HT-29 (cell line): ENCODE data around the gene ANO3. TPM values are rescaled to one million over a fixed set of nuclear protein-coding genes. Genes with fewer than 3 reads are reported as not detected.

Experiments
- DNase-seq: peaks from one replicate; pipeline ENCODE4 v3.0.0-alpha.2; 2015; ENCODE audit warnings: low spot score
- total RNA-seq: library from RNA; depleted of rRNA; stranded (reverse); fragments of >200 nt; shearing (Covaris generic); gene quantifications from 2 replicates; pipeline ENCODE4 v1.2.3, GENCODE V29; 2014; rRNA removed

ANO3 gene
- under 0.01 and 0.57 TPM in 2 replicates for total RNA-seq

- no peak for DNase-seq
Measured at GRCh38 chr11:26331911-26332571, at the start of gene ANO3. TSS of gene ANO3 (plus strand) at chr11:26332130. CDS start at chr11:26332276, 146 bp downstream.

GRCh38 chr11:26283852-26284408, 48.0 kb upstream of the ANO3 start:
- DNase-seq: no peak

GRCh38 chr11:26285608-26286007, 46.3 kb upstream of the ANO3 start:
- DNase-seq: no peak

- DNase-seq: peak; percentile 72
Measured at GRCh38 chr11:26286472-26287066, 45.4 kb upstream of the ANO3 start.

- DNase-seq: no peak
Measured at GRCh38 chr11:26287067-26287518, 44.8 kb upstream of the ANO3 start.

- DNase-seq: peak; percentile 86
Measured at GRCh38 chr11:26297189-26297975, 34.5 kb upstream of the ANO3 start.

GRCh38 chr11:26316372-26316771, 15.6 kb upstream of the ANO3 start:
- DNase-seq: peak; percentile 77

- peak; percentile 40 for DNase-seq
Measured at GRCh38 chr11:26319906-26320305, 12.0 kb upstream of the ANO3 start.

GRCh38 chr11:26321516-26321915, 10.4 kb upstream of the ANO3 start:
- peak; percentile 39 for DNase-seq

GRCh38 chr11:26322335-26323067, 9.4 kb upstream of the ANO3 start:
- DNase-seq: peak; percentile 36

- DNase-seq: peak; percentile 65
Measured at GRCh38 chr11:26323837-26324236, 8.1 kb upstream of the ANO3 start.

- DNase-seq: no peak
Measured at GRCh38 chr11:26324270-26324669, 7.7 kb upstream of the ANO3 start.

GRCh38 chr11:26326793-26327400, 5.0 kb upstream of the ANO3 start:
- DNase-seq: peak; percentile 91

GRCh38 chr11:26329206-26329605, 2.7 kb upstream of the ANO3 start:
- DNase-seq: no peak

GRCh38 chr11:26330262-26330661, 1.7 kb upstream of the ANO3 start:
- DNase-seq: no peak

GRCh38 chr11:26332572-26332915, 614 bp downstream of the ANO3 start:
- no peak for DNase-seq

- DNase-seq: peak; percentile 18
Measured at GRCh38 chr11:26333906-26334305, 2.0 kb downstream of the ANO3 start.

- DNase-seq: peak; percentile 60
Measured at GRCh38 chr11:26335903-26336302, 4.0 kb downstream of the ANO3 start.

- no peak for DNase-seq
Measured at GRCh38 chr11:26344647-26345046, 12.7 kb downstream of the ANO3 start.

- no peak for DNase-seq
Measured at GRCh38 chr11:26348776-26349175, 16.8 kb downstream of the ANO3 start.

GRCh38 chr11:26350002-26350401, 18.1 kb downstream of the ANO3 start:
- no peak for DNase-seq
